NCI-H2107 treated with DMSO at 0.1 percent for 48 hours (cell line): Measurements from ENCODE around the gene SELENOV.
"Not testable (repeated sequence)": the region's sequence is repeated elsewhere in the genome, so short reads cannot be mapped to it uniquely, and the experiment has no call there.

Experiments used
- DNase-seq: peaks from one replicate; lab custom pipeline; 2025; ENCODE audit not compliant: unreplicated experiment; lab: John Stamatoyannopoulos, UW

Gene SELENOV, protein sequence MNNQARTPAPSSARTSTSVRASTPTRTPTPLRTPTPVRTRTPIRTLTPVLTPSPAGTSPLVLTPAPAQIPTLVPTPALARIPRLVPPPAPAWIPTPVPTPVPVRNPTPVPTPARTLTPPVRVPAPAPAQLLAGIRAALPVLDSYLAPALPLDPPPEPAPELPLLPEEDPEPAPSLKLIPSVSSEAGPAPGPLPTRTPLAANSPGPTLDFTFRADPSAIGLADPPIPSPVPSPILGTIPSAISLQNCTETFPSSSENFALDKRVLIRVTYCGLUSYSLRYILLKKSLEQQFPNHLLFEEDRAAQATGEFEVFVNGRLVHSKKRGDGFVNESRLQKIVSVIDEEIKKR

DNA sequence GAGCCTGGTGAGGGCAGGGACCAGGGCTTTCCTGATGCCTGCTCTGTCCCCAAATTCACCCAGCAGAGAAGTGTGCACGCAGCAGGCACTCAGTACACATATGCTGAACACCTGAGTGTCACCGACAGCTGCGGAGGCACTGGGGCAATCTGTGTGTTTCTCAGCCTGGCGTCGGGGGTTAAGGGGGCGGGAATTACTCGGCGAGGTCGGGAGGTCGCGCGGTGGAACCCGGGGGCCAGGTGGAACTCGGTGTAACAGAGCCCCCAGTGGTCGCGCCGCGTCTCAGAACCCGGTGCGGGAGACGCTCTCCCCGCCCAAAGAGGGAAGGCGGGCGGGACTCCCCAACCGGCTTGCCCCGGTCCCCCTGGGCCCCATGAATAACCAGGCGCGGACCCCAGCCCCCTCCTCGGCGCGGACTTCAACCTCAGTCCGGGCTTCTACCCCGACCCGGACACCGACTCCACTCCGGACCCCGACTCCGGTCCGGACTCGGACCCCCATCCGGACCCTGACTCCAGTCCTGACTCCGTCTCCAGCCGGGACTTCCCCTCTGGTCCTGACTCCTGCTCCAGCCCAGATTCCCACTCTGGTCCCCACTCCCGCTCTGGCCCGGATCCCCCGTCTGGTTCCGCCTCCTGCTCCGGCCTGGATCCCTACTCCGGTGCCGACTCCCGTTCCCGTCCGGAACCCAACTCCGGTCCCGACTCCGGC, at the start of gene SELENOV:
SELENOV (plus strand) TSS at position 300 of the 711 bp plus-strand sequence; CDS start at position 374, 74 bp downstream.
- DNase-seq = no peak

GRCh38 chr19:39465956-39466747, 48.8 kb upstream of the SELENOV start:
- no peak for DNase-seq

DNA sequence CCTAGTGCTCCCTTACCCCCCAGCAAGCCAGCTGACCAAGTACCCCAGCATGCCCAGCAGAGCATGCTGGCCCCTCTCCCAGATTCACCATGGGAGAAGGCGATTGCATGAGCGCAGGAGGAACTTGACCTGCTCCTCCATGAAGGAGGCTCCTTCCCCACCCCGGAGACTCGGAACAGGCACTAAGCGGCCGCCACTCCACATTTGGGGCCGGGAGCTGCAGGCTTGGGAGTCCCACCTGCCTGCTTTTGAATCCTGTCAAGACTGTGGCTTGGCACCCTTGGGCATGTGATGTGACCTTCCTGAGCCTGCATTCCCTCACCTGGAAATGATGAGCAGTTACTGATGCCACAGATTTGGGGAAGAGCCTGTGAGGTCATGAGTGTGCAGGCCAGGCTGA, 47.0 kb upstream of the SELENOV start:
- DNase-seq = no peak

- DNase-seq = no peak
Observed at GRCh38 chr19:39469036-39469435, 45.9 kb upstream of the SELENOV start.

GRCh38 chr19:39469567-39469966, 45.4 kb upstream of the SELENOV start:
- no peak for DNase-seq

DNA sequence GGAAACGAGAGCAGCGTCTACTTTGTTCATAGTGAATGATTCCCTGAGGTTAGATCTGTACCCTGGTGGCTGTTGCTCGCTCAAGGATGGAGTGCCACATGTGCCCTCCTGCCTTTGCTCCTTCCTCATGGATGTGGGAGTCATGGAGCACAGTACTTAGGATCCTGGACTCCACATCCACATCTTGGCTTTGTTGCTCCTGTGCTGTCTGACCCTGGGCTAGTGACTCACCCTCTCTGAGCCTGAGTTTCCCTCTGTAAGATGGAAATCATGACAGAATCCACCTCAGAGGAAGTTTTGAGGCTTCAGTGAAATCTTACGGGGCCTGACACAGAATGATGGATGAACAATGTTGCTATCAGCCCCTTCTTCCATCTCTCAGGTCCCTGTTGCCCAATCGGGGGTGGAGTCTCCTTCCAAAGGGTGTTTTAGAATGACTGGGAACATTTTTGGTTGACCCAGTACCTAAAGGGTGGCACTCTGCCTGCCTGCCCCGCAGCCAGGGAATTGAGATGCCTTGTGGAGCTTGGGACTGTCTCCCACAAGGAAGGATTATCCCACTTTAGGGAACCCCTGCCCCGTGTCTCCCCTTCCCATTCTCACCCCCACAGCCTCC, 44.1 kb upstream of the SELENOV start:
- no peak for DNase-seq

DNA sequence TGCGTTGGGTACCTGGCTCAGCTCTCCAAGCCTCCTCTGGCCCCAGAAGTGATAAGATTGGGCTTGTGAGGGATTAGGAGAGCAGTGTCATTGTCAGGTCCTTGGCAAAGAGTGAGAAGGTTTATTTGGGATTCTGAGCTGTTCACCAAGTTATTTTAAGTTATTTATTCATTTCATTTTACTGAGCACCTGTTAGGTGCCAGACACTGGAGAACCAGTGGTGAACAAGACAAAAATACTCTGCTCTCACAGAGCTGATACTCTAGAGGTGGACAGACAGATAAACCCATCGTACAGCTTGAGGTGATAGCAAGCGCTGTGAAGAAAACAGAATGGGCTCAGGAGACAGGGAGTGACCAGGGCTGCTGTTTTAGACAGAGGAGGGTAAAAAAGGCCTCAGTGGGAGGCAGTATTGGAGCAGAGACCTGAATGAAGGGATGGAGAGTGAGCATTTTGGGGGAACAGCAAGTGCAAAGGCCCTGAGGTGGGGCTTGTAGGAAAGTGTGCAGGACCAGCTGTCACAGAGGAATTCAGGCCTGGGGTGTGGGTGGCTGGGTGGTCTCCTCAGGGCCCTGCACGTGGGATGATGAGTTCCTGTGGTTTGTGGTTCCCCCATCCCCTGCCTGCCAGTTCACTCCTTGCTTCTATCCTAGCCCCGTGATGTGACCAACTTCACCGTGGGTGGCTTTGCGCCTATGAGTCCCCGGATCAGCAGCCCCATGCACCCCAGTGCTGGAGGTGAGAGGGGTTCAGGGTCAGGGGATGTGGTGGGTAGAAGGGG, 43.0 kb upstream of the SELENOV start:
- no peak for DNase-seq

GRCh38 chr19:39472746-39473442, 42.0 kb upstream of the SELENOV start:
- DNase-seq = no peak

GRCh38 chr19:39473443-39473960, 41.4 kb upstream of the SELENOV start:
- no peak for DNase-seq

- DNase-seq = peak; percentile 6
Observed at GRCh38 chr19:39474139-39474620, 40.8 kb upstream of the SELENOV start.

DNA sequence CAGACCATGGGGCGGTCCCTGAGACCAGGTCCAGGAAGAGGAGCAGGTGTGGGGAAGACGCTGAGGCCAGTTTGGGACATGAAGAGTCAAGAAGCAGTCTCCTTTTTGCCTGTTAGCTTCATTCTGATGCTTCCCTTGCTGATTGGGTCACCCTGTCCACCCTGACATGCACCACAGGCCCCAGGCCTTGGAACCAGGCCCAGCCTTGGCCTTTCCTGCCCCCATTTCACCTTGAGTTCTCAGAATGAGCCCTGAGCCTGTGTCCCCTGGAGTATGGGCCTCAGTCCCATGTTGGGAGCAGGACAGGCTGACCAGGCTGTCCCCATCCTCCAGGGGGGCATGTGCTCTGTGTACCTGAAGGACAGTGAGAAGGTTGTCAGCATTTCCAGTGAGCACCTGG, 39.2 kb upstream of the SELENOV start:
- DNase-seq = no peak

DNA sequence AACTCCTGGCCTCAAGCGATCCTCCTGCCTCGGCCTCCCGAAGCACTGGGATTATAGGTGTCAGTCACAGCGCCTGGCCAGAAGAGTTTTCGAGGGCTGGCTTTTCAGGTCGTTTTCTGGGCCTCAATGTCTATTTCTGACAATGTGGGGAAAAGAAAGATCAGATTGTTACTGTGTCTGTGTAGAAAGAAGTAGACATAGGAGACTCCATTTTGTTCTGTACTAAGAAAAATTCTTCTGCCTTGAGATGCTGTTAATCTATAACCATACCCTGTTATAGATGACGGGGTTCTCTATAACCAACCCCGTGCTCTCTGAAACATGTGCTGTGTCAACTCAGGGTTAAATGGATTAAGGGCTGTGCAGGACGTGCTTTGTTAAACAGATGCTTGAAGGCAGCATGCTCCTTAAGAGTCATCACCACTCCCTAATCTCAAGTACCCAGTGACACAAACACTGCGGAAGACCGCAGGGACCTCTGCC, 35.6 kb upstream of the SELENOV start:
- DNase-seq = not testable (repeated sequence)

GRCh38 chr19:39479916-39480315, 35.0 kb upstream of the SELENOV start:
- no peak for DNase-seq

DNA sequence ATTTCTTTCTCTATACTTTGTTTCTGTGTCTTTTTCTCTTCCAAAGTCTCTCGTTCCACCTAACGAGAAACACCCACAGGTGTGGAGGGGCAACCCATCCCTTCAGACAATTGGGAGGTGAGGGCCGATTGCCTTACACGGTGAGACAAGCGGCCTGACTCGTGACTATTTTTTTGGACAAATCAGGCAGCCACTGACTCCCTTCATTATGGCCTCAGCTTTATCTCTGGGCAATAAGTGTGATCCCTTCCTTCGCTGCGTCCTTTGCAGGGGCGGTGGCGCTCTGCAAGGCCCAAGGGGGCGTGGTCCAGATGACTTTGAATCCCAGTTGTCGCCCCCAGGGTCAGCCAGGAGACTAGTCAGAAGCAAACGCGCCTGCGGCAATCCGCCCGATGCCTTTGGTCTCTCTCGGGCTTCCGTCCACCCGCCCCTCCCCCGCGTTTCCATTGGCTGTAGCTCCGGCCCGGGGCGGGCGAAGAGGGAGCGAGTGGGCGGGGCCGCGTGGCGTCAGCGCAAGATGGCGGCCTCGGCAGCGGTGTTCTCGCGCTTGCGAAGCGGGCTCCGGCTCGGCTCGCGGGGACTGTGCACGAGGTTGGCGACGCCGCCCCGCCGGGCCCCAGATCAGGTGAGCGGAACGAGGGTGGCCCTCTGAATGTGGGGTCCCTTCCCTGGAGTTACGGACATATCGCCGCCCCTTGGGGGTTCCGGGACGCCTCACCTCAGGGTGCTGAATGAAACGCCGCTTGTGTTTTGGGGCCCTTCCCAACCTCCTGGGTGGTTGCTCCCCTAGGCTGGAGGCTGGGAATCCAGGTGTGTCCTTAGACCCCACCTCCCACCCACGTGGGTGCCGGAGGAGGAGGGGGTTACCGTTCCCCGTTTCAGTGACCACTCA, 34.4 kb upstream of the SELENOV start, which contains the start of gene TIMM50:
TIMM50 (plus strand) TSS at position 502 of the 892 bp plus-strand sequence; CDS start at position 518, 16 bp downstream.
- peak; percentile 86 for DNase-seq

GRCh38 chr19:39481229-39481545, 33.8 kb upstream of the SELENOV start:
- no peak for DNase-seq

DNA sequence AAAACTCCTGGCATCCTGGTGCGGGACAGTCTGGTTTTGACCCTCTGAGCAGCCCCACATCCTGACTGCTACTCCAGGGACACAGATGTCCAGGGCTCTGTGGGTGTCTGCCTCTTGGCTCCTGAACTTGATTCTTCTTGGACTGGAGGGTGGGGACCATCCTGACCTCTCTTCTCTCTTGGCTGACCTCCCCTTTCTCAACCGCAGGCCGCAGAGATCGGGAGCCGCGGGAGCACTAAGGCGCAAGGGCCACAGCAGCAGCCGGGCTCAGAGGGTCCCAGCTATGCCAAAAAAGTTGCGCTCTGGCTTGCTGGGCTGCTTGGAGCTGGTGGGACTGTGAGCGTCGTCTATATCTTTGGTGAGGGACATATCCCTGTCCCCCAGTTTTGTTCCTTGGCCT, 33.3 kb upstream of the SELENOV start:
- DNase-seq = no peak

DNA sequence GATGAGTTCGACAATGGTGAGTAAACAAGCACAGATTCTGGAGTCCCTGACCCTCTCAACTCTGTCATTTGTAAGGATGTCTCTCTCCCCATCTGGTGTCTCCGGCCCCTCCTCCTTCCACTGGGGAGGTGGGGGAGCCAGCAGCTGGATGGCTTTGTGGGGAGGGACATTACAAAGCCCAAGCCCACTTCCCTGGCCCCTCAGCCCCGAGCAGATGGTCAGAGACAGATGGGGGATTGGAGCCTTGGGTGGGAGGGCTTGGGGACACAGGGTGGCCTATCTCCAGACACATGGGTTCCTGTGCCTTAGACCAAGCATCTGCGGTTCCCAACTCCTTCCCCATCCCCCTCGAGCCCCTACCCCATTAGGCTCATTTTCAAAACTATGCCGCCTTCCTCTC, 31.8 kb upstream of the SELENOV start:
- DNase-seq = no peak

- DNase-seq = no peak
Observed at GRCh38 chr19:39489756-39490155, 25.2 kb upstream of the SELENOV start.
